IMR-90 (cell line): Measurements from ENCODE around the gene CLIP3. TPM values are rescaled to one million over a fixed set of nuclear protein-coding genes. Genes with fewer than 3 reads are reported as not detected.

ENCODE experiments used
- ATAC-seq: fragments of 200-7000 bp; cut with Tn5 transposase; 2 replicates; pipeline ENCODE4 v1.9.1; 2020; ENCODE audit warnings: low read depth, mild to moderate bottlenecking, moderate library complexity
- BruUV-seq: library from RNA; stranded (reverse); fragments of 400-500 nt; replicated peaks from 2 replicates; lab custom pipeline; 2021; lab: Mats Ljungman, UMichigan
- CTCF ChIA-PET: fragments of 300-600 bp; formaldehyde crosslinking; extraction: SDS; loops from one replicate; lab custom pipeline; 2021; ENCODE audit warnings: antibody characterized with exemption; lab: Yijun Ruan, JAX
- POLR2A ChIA-PET: fragments of 300-600 bp; sonication (Branson Sonifier 250); formaldehyde crosslinking; loops from one replicate; lab custom pipeline; 2022; ENCODE audit warnings: antibody characterized with exemption; ENCODE audit not compliant: unreplicated experiment; lab: Charles Lee
- DNase-seq: peaks from one replicate; pipeline ENCODE4 v3.0.0; 2013
- H2AFZ ChIP-seq: replicated peaks from 2 replicates; pipeline ENCODE3; 2013; ENCODE audit warnings: low read length, mild to moderate bottlenecking; ENCODE audit not compliant: poor library complexity
- H2AK5ac ChIP-seq: 2 replicates; pipeline ENCODE4 v1.6.1; 2013; ENCODE audit warnings: low read depth, low read length, inconsistent platforms
- H2AK9ac ChIP-seq: replicated peaks from 2 replicates; pipeline ENCODE3; 2013; ENCODE audit warnings: mild to moderate bottlenecking, low read depth, low read length, moderate library complexity; ENCODE audit not compliant: poor library complexity
- H2BK120ac ChIP-seq: 2 replicates; pipeline ENCODE4 v1.6.1; 2013; ENCODE audit warnings: low read depth, low read length, inconsistent platforms
- H2BK15ac ChIP-seq: 3 replicates; pipeline ENCODE4 v1.6.1; 2013; ENCODE audit warnings: low read depth, low read length, inconsistent platforms
- H2BK20ac ChIP-seq: 2 replicates; pipeline ENCODE4 v1.6.1; 2013; ENCODE audit warnings: low read depth, mild to moderate bottlenecking, inconsistent platforms, low read length, moderate library complexity
- H2BK5ac ChIP-seq: 2 replicates; pipeline ENCODE4 v1.6.1; 2013; ENCODE audit warnings: mild to moderate bottlenecking, low read depth, low read length, inconsistent platforms; ENCODE audit not compliant: poor library complexity, severe bottlenecking
- H3K14ac ChIP-seq: replicated peaks from 2 replicates; pipeline ENCODE4 v1.6.1; 2013; ENCODE audit warnings: low read depth, low read length, inconsistent platforms
- H3K18ac ChIP-seq: 2 replicates; pipeline ENCODE4 v1.6.1; 2013; ENCODE audit warnings: low read depth, low read length, control low read depth
- H3K23ac ChIP-seq: 2 replicates; pipeline ENCODE4 v1.6.1; 2013; ENCODE audit warnings: low read depth, low read length, inconsistent platforms
- H3K27ac ChIP-seq: 2 replicates; pipeline ENCODE4 v1.5.1; 2013; ENCODE audit warnings: mild to moderate bottlenecking, control low read depth, low read length; ENCODE audit not compliant: insufficient read depth
- H3K27me3 ChIP-seq: 2 replicates; pipeline ENCODE4 v1.6.1; 2013; ENCODE audit warnings: low read length; ENCODE audit not compliant: control insufficient read depth, insufficient read depth
- H3K36me3 ChIP-seq: 2 replicates; pipeline ENCODE4 v1.6.1; 2013; ENCODE audit warnings: low read length, mixed read lengths; ENCODE audit not compliant: control insufficient read depth, insufficient read depth
- H3K4ac ChIP-seq: 2 replicates; pipeline ENCODE4 v1.6.1; 2013; ENCODE audit warnings: low read depth, low read length, inconsistent platforms
- H3K4me1 ChIP-seq: 2 replicates; pipeline ENCODE4 v1.6.1; 2013; ENCODE audit warnings: low read length, mixed read lengths; ENCODE audit not compliant: control insufficient read depth, insufficient read depth
- H3K4me2 ChIP-seq: 2 replicates; pipeline ENCODE4 v1.6.1; 2013; ENCODE audit warnings: low read depth, mild to moderate bottlenecking, control low read depth, low read length, moderate library complexity
- H3K4me3 ChIP-seq: 2 replicates; pipeline ENCODE4 v1.5.1; 2013; ENCODE audit warnings: low read depth, mild to moderate bottlenecking, control low read depth, low read length, moderate library complexity; ENCODE audit not compliant: insufficient read depth
- H3K56ac ChIP-seq: 2 replicates; pipeline ENCODE4 v1.6.1; 2013; ENCODE audit warnings: low read length, inconsistent platforms; ENCODE audit not compliant: insufficient read depth; ENCODE audit errors: extremely low read depth
- H3K79me1 ChIP-seq, 2 experiments: 2 replicates each; pipeline ENCODE4 v1.6.1; 2013; ENCODE audit warnings: low read length in 2 of 2, inconsistent platforms in 1 of 2, low read depth in 1 of 2
- H3K9ac ChIP-seq: 2 replicates; pipeline ENCODE4 v1.6.1; 2013; ENCODE audit warnings: low read depth, low read length, control low read depth
- H3K9me1 ChIP-seq: 2 replicates; pipeline ENCODE4 v1.6.1; 2013; ENCODE audit warnings: low read length, inconsistent platforms; ENCODE audit not compliant: insufficient read depth
- H3K9me3 ChIP-seq: 2 replicates; pipeline ENCODE4 v1.6.1; 2013; ENCODE audit warnings: low read length; ENCODE audit not compliant: control insufficient read depth, insufficient read depth
- H4K20me1 ChIP-seq: 2 replicates; pipeline ENCODE4 v1.6.1; 2013; ENCODE audit warnings: low read length, inconsistent platforms; ENCODE audit not compliant: insufficient read depth
- H4K5ac ChIP-seq: 2 replicates; pipeline ENCODE4 v1.6.1; 2013; ENCODE audit warnings: mild to moderate bottlenecking, low read depth, low read length, control low read depth
- H4K8ac ChIP-seq, 2 experiments: 2 replicates each; pipeline ENCODE4 v1.6.1; 2013; ENCODE audit warnings: low read depth in 2 of 2, low read length in 2 of 2, control low read depth in 1 of 2, inconsistent platforms in 1 of 2
- H4K91ac ChIP-seq: 2 replicates; pipeline ENCODE4 v1.6.1; 2013; ENCODE audit warnings: low read depth, low read length, inconsistent platforms; ENCODE audit not compliant: insufficient read depth
- BHLHE40 ChIP-seq: fragments of 150-350 bp; IDR thresholded peaks from 2 replicates; pipeline ENCODE4 v1.6.1; 2016; ENCODE audit warnings: mild to moderate bottlenecking, low read depth, low read length
- CEBPB ChIP-seq: IDR thresholded peaks from 2 replicates; pipeline ENCODE4 v1.6.1; 2012; ENCODE audit warnings: low read depth, low read length, improper control_type of control experiment
- CHD1 ChIP-seq: IDR thresholded peaks from 2 replicates; pipeline ENCODE4 v1.6.1; 2012; ENCODE audit warnings: low read depth, low read length, improper control_type of control experiment
- CTCF ChIP-seq: conservative IDR thresholded peaks from 2 replicates; pipeline ENCODE4 v1.5.1; 2012; ENCODE audit warnings: mild to moderate bottlenecking, low read depth, low read length, improper control_type of control experiment
- ELK1 ChIP-seq: fragments of 150-350 bp; IDR thresholded peaks from 2 replicates; pipeline ENCODE4 v1.6.1; 2016; ENCODE audit warnings: low read depth, mild to moderate bottlenecking, low read length, moderate library complexity, borderline replicate concordance
- MAFK ChIP-seq: IDR thresholded peaks from 2 replicates; pipeline ENCODE4 v1.6.1; 2012; ENCODE audit warnings: low read depth, low read length, improper control_type of control experiment
- POLR2A ChIP-seq: IDR thresholded peaks from 2 replicates; pipeline ENCODE4 v1.6.1; 2012; ENCODE audit warnings: mild to moderate bottlenecking, low read depth, low read length
- RCOR1 ChIP-seq: IDR thresholded peaks from 2 replicates; pipeline ENCODE4 v1.6.1; 2012; ENCODE audit warnings: mild to moderate bottlenecking, low read length, improper control_type of control experiment; ENCODE audit not compliant: insufficient replicate concordance
- RFX5 ChIP-seq: IDR thresholded peaks from 2 replicates; pipeline ENCODE4 v1.8.0; 2012; ENCODE audit warnings: low read depth, mild to moderate bottlenecking, low read length, moderate library complexity
- WGBS, 2 experiments: methylation state at CpG; one replicate each; pipeline versions ENCODE4 v1.1.5 to v1.1.7; 2013; ENCODE audit warnings: missing lambda C conversion rate in 2 of 2; ENCODE audit not compliant: insufficient read length in 1 of 2; ENCODE audit errors: extremely low coverage in 2 of 2; 5-methylcytosine and 5-hydroxymethylcytosine counted together
- dilution Hi-C: fragments of 300-500 bp; cut with HindIII; formaldehyde crosslinking; loops from one replicate; pipeline ENCODE4 v1.14.3; 2018; ENCODE audit warnings: low sequenced_read_pairs; ENCODE audit not compliant: unreplicated experiment
- in situ Hi-C: fragments of 300-500 bp; cut with MboI; formaldehyde crosslinking; loops from 3 replicates; pipeline ENCODE4 v1.14.3; 2019; ENCODE audit warnings: low sequenced_read_pairs, inconsistent platforms, mixed read lengths
- intact Hi-C: fragments of 100-400 bp; cut with micrococcal nuclease; formaldehyde crosslinking; loops from 2 replicates; pipeline ENCODE4 v1.10.0; 2022
- polyA plus RNA-seq, 3 experiments: library from polyadenylated mRNA; depleted of rRNA; stranded (reverse); fragments of >200 nt; gene quantifications; 2 replicates each; pipeline ENCODE4 v1.2.3, GENCODE V29; 2012; ENCODE audit warnings: low replicate concordance in 1 of 3
- total RNA-seq: library from RNA; depleted of rRNA; stranded (reverse); fragments of >200 nt; gene quantifications from 2 replicates; pipeline ENCODE4 v1.2.3, GENCODE V29; 2012

Gene CLIP3
- total and polyA plus RNA-seq, 2 of the 4 experiments (the other 2 are of a cell fraction): 5.4 to 28.7 TPM

- H2AFZ ChIP-seq: no peak overlapping the region
- H3K4me1 ChIP-seq: no peaks in the 10 kb centered on the region
- H3K36me3 ChIP-seq: peaks cover 58% of the 10 kb centered on the region
- H3K79me1 ChIP-seq: peaks cover 0 to 12% of the 10 kb centered on the region in 2 experiments; a peak in 2 of 4 replicates
- in situ Hi-C loops (no loop called here), dilution Hi-C loops (no loop called here), intact Hi-C loops (no loop called here)
- peaks cover 6% of the 10 kb centered on the region; the same call in 1 of the 2 replicates for H3K9me1 ChIP-seq
- H4K20me1 ChIP-seq: no peaks in the 10 kb centered on the region; the same call in 1 of the 2 replicates
- no peak overlapping the region for H3K23ac ChIP-seq
- ChIA-PET POLR2A (no interaction called here), CTCF (no interaction called here)
- no peak overlapping the region for H4K5ac ChIP-seq
- H3K56ac ChIP-seq: no peak overlapping the region
- H2AK5ac ChIP-seq: no peak overlapping the region
- H3K4me3 ChIP-seq: no peak overlapping the region
- TSS peak; percentile 74 for BruUV-seq
- no peak overlapping the region for H2BK15ac ChIP-seq
- H2AK9ac ChIP-seq: no peak overlapping the region
- no peaks in the 10 kb centered on the region for H3K27me3 ChIP-seq
- no peak overlapping the region for H3K4me2 ChIP-seq
- no peak overlapping the region for H3K14ac ChIP-seq
- no peak overlapping the region for H4K91ac ChIP-seq
- H3K9ac ChIP-seq: no peak overlapping the region
- no peak for ATAC-seq
- no peak overlapping the region for H3K4ac ChIP-seq
- no peak overlapping the region for H2BK5ac ChIP-seq
- no peaks in the 10 kb centered on the region for H3K9me3 ChIP-seq
- no peak for TF ChIP-seq RCOR1
- TF ChIP-seq POLR2A: no peak
- no peak for TF ChIP-seq CEBPB
- no peak for TF ChIP-seq CTCF
- no peak for TF ChIP-seq ELK1
- no peak for TF ChIP-seq CHD1
- TF ChIP-seq MAFK: no peak
- no peak for TF ChIP-seq BHLHE40
- no peak for TF ChIP-seq RFX5
- H3K27ac ChIP-seq: no peak overlapping the region
- 97% methylated on average over 27 of the region's 49 CpGs; no CpG with 5 or more reads in 1 of the 2 experiments for WGBS, 2 experiments
- no peak for DNase-seq
- no peak overlapping the region for H2BK120ac ChIP-seq
- H2BK20ac ChIP-seq: no peak overlapping the region
- H3K18ac ChIP-seq: no peak overlapping the region
- no peak overlapping the region for H4K8ac ChIP-seq
These were observed 6.4 kb downstream of the CLIP3 start for GRCh38 chr19:36026091-36026876.
